ENCODE data around the gene CDH4. TPM values are rescaled to one million over a fixed set of nuclear protein-coding genes. Genes with fewer than 3 reads are reported as not detected.

Gene CDH4
- total and polyA plus RNA-seq, 4 donors = 0.06 to 0.10 TPM; not detected in 2

- Histone ChIP-seq H3K27ac (ENCODE audit: low read depth in 1 of 2, low read length in 2 of 2) (no peak overlapping the region), H3K9me3 (ENCODE audit: control insufficient read depth, low read length) (peaks cover 2% of the 10 kb centered on the region), H3K4me3 (ENCODE audit: low read length in 2 of 2) (no peak overlapping the region), H3K36me3 (ENCODE audit: control insufficient read depth in 1 of 2, insufficient read depth in 2 of 2, low read length in 1 of 2) (no peaks in the 10 kb centered on the region), H3K27me3 (ENCODE audit: control insufficient read depth in 1 of 2, insufficient read depth in 2 of 2, low read length in 1 of 2) (no peaks in the 10 kb centered on the region), H3K4me1 (ENCODE audit: control insufficient read depth in 1 of 2, insufficient read depth in 2 of 2, low read length in 2 of 2) (no peaks in the 10 kb centered on the region)
- DNase-seq (no peak), ATAC-seq (ENCODE audit: low FRiP score) (no peak)
- 81 to 87% methylated on average over 13 of the region's 13 CpGs for WGBS, 2 donors
- intact Hi-C loops (cut with DNase I) = no loop called here
Observed at GRCh38 chr20:61868006-61868405, 615.9 kb downstream of the CDH4 start.

- no peak overlapping the region for H3K4me3 ChIP-seq (ENCODE audit: low read length in 2 of 2)
- no peak for DNase-seq
- H3K9me3 ChIP-seq (ENCODE audit: control insufficient read depth, low read length) = peaks cover 2% of the 10 kb centered on the region
- no peak for ATAC-seq (ENCODE audit: low FRiP score)
- H3K4me1 ChIP-seq (ENCODE audit: control insufficient read depth in 1 of 2, insufficient read depth in 2 of 2, low read length in 2 of 2) = no peaks in the 10 kb centered on the region
- no peaks in the 10 kb centered on the region for H3K36me3 ChIP-seq (ENCODE audit: control insufficient read depth in 1 of 2, insufficient read depth in 2 of 2, low read length in 1 of 2)
- no peaks in the 10 kb centered on the region for H3K27me3 ChIP-seq (ENCODE audit: control insufficient read depth in 1 of 2, insufficient read depth in 2 of 2, low read length in 1 of 2)
- 68 to 76% methylated on average over 13 of the region's 13 CpGs for WGBS, 2 donors
- intact Hi-C loops (cut with DNase I) = no loop called here
- no peak overlapping the region for H3K27ac ChIP-seq (ENCODE audit: low read depth in 1 of 2, low read length in 2 of 2)
Observed at GRCh38 chr20:61868466-61869090, 616.5 kb downstream of the CDH4 start.

- intact Hi-C loops (cut with DNase I) = no loop called here
- 68% methylated on average over 24 of the region's 24 CpGs for WGBS, 2 donors
Observed at GRCh38 chr20:61869750-61870507, 617.9 kb downstream of the CDH4 start.

GRCh38 chr20:61871160-61871559, 619.1 kb downstream of the CDH4 start:
- no peak overlapping the region for H3K4me3 ChIP-seq (ENCODE audit: low read length in 2 of 2)
- DNase-seq (no peak), ATAC-seq (ENCODE audit: low FRiP score) (no peak)
- 80 to 85% methylated on average over 6 of the region's 6 CpGs for WGBS, 2 donors
- H3K36me3 ChIP-seq (ENCODE audit: control insufficient read depth in 1 of 2, insufficient read depth in 2 of 2, low read length in 1 of 2) = no peaks in the 10 kb centered on the region
- no peaks in the 10 kb centered on the region for H3K4me1 ChIP-seq (ENCODE audit: control insufficient read depth in 1 of 2, insufficient read depth in 2 of 2, low read length in 2 of 2)
- H3K9me3 ChIP-seq (ENCODE audit: control insufficient read depth, low read length) = peaks cover 2% of the 10 kb centered on the region
- H3K27me3 ChIP-seq (ENCODE audit: control insufficient read depth in 1 of 2, insufficient read depth in 2 of 2, low read length in 1 of 2) = no peaks in the 10 kb centered on the region
- H3K27ac ChIP-seq (ENCODE audit: low read depth in 1 of 2, low read length in 2 of 2) = no peak overlapping the region
- intact Hi-C loops (cut with DNase I) = no loop called here

More at GRCh38 chr20:61869750-61870507, 617.9 kb downstream of the CDH4 start:
- no peak overlapping the region for H3K27ac ChIP-seq (ENCODE audit: low read depth in 1 of 2, low read length in 2 of 2)
- no peak overlapping the region for H3K4me3 ChIP-seq (ENCODE audit: low read length in 2 of 2)
- DNase-seq = no peak
- H3K9me3 ChIP-seq (ENCODE audit: control insufficient read depth, low read length) = peaks cover 2% of the 10 kb centered on the region
- no peaks in the 10 kb centered on the region for H3K36me3 ChIP-seq (ENCODE audit: control insufficient read depth in 1 of 2, insufficient read depth in 2 of 2, low read length in 1 of 2)
- no peaks in the 10 kb centered on the region for H3K27me3 ChIP-seq (ENCODE audit: control insufficient read depth in 1 of 2, insufficient read depth in 2 of 2, low read length in 1 of 2)
- no peaks in the 10 kb centered on the region for H3K4me1 ChIP-seq (ENCODE audit: control insufficient read depth in 1 of 2, insufficient read depth in 2 of 2, low read length in 2 of 2)
- ATAC-seq (ENCODE audit: low FRiP score) = no peak

GRCh38 chr20:61871913-61872312, 619.9 kb downstream of the CDH4 start:
- no peak overlapping the region for H3K27ac ChIP-seq (ENCODE audit: low read depth in 1 of 2, low read length in 2 of 2)
- intact Hi-C loops (cut with DNase I) = no loop called here
- H3K4me1 ChIP-seq (ENCODE audit: control insufficient read depth in 1 of 2, insufficient read depth in 2 of 2, low read length in 2 of 2) = no peaks in the 10 kb centered on the region
- ATAC-seq (ENCODE audit: low FRiP score) (no peak), DNase-seq (no peak)
- H3K27me3 ChIP-seq (ENCODE audit: control insufficient read depth in 1 of 2, insufficient read depth in 2 of 2, low read length in 1 of 2) = no peaks in the 10 kb centered on the region
- peaks cover 2% of the 10 kb centered on the region for H3K9me3 ChIP-seq (ENCODE audit: control insufficient read depth, low read length)
- 83 to 89% methylated on average over 8 of the region's 8 CpGs for WGBS, 2 donors
- no peaks in the 10 kb centered on the region for H3K36me3 ChIP-seq (ENCODE audit: control insufficient read depth in 1 of 2, insufficient read depth in 2 of 2, low read length in 1 of 2)
- no peak overlapping the region for H3K4me3 ChIP-seq (ENCODE audit: low read length in 2 of 2)

GRCh38 chr20:61872371-61872900, 620.4 kb downstream of the CDH4 start:
- intact Hi-C loops (cut with DNase I) = no loop called here
- Histone ChIP-seq H3K4me1 (ENCODE audit: control insufficient read depth in 1 of 2, insufficient read depth in 2 of 2, low read length in 2 of 2) (no peaks in the 10 kb centered on the region), H3K9me3 (ENCODE audit: control insufficient read depth, low read length) (peaks cover 2% of the 10 kb centered on the region), H3K4me3 (ENCODE audit: low read length in 2 of 2) (no peak overlapping the region), H3K36me3 (ENCODE audit: control insufficient read depth in 1 of 2, insufficient read depth in 2 of 2, low read length in 1 of 2) (no peaks in the 10 kb centered on the region), H3K27me3 (ENCODE audit: control insufficient read depth in 1 of 2, insufficient read depth in 2 of 2, low read length in 1 of 2) (no peaks in the 10 kb centered on the region), H3K27ac (ENCODE audit: low read depth in 1 of 2, low read length in 2 of 2) (no peak overlapping the region)
- 89 to 91% methylated on average over 20 of the region's 20 CpGs for WGBS, 2 donors
- ATAC-seq (ENCODE audit: low FRiP score) (no peak), DNase-seq (no peak)

GRCh38 chr20:61873651-61874420, 621.8 kb downstream of the CDH4 start:
- intact Hi-C loops (cut with DNase I) = no loop called here
- Histone ChIP-seq H3K9me3 (ENCODE audit: control insufficient read depth, low read length) (peaks cover 2% of the 10 kb centered on the region), H3K4me3 (ENCODE audit: low read length in 2 of 2) (no peak overlapping the region), H3K27me3 (ENCODE audit: control insufficient read depth in 1 of 2, insufficient read depth in 2 of 2, low read length in 1 of 2) (no peaks in the 10 kb centered on the region), H3K27ac (ENCODE audit: low read depth in 1 of 2, low read length in 2 of 2) (no peak overlapping the region), H3K36me3 (ENCODE audit: control insufficient read depth in 1 of 2, insufficient read depth in 2 of 2, low read length in 1 of 2) (no peaks in the 10 kb centered on the region), H3K4me1 (ENCODE audit: control insufficient read depth in 1 of 2, insufficient read depth in 2 of 2, low read length in 2 of 2) (no peaks in the 10 kb centered on the region)
- ATAC-seq (ENCODE audit: low FRiP score) (no peak), DNase-seq (no peak)
- WGBS, 2 donors = 92 to 93% methylated on average over 38 of the region's 38 CpGs

- Histone ChIP-seq H3K36me3 (ENCODE audit: control insufficient read depth in 1 of 2, insufficient read depth in 2 of 2, low read length in 1 of 2) (no peaks in the 10 kb centered on the region), H3K27ac (ENCODE audit: low read depth in 1 of 2, low read length in 2 of 2) (no peak overlapping the region), H3K27me3 (ENCODE audit: control insufficient read depth in 1 of 2, insufficient read depth in 2 of 2, low read length in 1 of 2) (no peaks in the 10 kb centered on the region), H3K9me3 (ENCODE audit: control insufficient read depth, low read length) (peaks cover 2% of the 10 kb centered on the region), H3K4me3 (ENCODE audit: low read length in 2 of 2) (no peak overlapping the region), H3K4me1 (ENCODE audit: control insufficient read depth in 1 of 2, insufficient read depth in 2 of 2, low read length in 2 of 2) (no peaks in the 10 kb centered on the region)
- ATAC-seq (ENCODE audit: low FRiP score) (no peak), DNase-seq (no peak)
- intact Hi-C loops (cut with DNase I) = no loop called here
- 48 to 50% methylated on average over 26 to 27 of the region's 27 CpGs for WGBS, 2 donors
Observed at GRCh38 chr20:61874421-61875068, 622.5 kb downstream of the CDH4 start.
